ENCODE results near the gene N4BP2L2. TPM values are rescaled to one million over a fixed set of nuclear protein-coding genes. Genes with fewer than 3 reads are reported as not detected.

Gene N4BP2L2
- total and polyA plus RNA-seq, 4 donors, result 14.9 to 116 (median 76.7) TPM

DNA sequence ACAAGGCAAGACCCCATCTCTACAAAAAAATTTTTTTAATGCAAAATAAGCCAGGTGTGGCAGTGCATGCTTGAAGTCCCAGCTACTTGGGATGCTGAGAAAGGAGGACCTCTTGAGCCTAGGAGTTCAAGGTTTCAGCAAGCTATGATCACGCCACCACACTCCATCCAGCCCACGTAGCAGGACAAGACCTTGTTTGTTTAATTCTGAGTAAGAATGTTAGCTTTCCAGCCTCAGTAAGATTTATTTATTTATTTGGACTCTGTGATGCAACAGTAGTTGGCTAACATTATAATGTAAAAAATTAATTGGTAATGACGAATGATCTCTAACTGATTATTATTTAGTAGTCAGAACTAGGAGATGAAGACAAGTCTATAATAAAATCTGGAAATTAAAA lies 23.3 kb downstream of the N4BP2L2 start (continued):
- TF ChIP-seq, protein P1, sequence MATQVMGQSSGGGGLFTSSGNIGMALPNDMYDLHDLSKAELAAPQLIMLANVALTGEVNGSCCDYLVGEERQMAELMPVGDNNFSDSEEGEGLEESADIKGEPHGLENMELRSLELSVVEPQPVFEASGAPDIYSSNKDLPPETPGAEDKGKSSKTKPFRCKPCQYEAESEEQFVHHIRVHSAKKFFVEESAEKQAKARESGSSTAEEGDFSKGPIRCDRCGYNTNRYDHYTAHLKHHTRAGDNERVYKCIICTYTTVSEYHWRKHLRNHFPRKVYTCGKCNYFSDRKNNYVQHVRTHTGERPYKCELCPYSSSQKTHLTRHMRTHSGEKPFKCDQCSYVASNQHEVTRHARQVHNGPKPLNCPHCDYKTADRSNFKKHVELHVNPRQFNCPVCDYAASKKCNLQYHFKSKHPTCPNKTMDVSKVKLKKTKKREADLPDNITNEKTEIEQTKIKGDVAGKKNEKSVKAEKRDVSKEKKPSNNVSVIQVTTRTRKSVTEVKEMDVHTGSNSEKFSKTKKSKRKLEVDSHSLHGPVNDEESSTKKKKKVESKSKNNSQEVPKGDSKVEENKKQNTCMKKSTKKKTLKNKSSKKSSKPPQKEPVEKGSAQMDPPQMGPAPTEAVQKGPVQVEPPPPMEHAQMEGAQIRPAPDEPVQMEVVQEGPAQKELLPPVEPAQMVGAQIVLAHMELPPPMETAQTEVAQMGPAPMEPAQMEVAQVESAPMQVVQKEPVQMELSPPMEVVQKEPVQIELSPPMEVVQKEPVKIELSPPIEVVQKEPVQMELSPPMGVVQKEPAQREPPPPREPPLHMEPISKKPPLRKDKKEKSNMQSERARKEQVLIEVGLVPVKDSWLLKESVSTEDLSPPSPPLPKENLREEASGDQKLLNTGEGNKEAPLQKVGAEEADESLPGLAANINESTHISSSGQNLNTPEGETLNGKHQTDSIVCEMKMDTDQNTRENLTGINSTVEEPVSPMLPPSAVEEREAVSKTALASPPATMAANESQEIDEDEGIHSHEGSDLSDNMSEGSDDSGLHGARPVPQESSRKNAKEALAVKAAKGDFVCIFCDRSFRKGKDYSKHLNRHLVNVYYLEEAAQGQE (IDR thresholded peaks at IDR 0.05), result no peak
- TF ChIP-seq RXRA (IDR thresholded peaks at IDR 0.05) (peak in 1 of 2 donors; percentile 74), FOXA1 (IDR thresholded peaks at IDR 0.05) (peak; percentile 35), HNF4A (conservative IDR thresholded peaks at IDR 0.05) (peak; percentile 56 to 75), JUND (IDR thresholded peaks at IDR 0.05) (peak in 1 of 2 donors; percentile 60), SP1 (IDR thresholded peaks at IDR 0.05) (no peak)

DNA sequence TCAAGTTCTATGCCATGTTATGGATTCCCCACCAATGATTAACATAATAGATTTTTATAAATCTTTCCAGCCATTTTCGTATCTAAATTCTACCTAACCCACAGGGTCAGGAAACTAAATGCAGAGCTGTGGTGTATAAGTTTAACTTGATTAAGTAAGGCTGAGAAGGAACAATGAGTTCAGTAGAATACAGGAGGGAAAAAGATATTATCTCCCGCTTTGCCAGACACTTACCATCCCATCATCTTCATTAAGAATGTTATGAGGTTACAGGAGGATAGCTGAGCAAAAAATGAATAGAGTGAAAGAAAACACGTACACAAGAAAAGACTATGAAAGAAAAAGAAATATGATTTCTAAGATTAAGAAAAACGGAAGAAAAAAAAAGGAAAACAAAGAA lies 27.1 kb downstream of the N4BP2L2 start:
- no peak overlapping the region for H3K27ac ChIP-seq (ENCODE audit: low read depth in 1 of 2, low read length in 2 of 2)
- TF ChIP-seq NR2F2 (IDR thresholded peaks at IDR 0.05) (no peak), FOXA1 (IDR thresholded peaks at IDR 0.05) (no peak), GABPA (IDR thresholded peaks at IDR 0.05 in 1 of 2, conservative IDR thresholded peaks at IDR 0.05 in 1 of 2) (no peak), TAF1 (conservative IDR thresholded peaks at IDR 0.05) (no peak), JUND (IDR thresholded peaks at IDR 0.05) (no peak), HNF4G (IDR thresholded peaks at IDR 0.05) (no peak), EGR1 (IDR thresholded peaks at IDR 0.05; ENCODE audit: low read depth in 2 of 2) (no peak), RXRA (IDR thresholded peaks at IDR 0.05) (no peak), HNF4A (conservative IDR thresholded peaks at IDR 0.05) (no peak), FOXA2 (IDR thresholded peaks at IDR 0.05) (no peak), YY1 (IDR thresholded peaks at IDR 0.05) (no peak)
- TF ChIP-seq, protein P2, sequence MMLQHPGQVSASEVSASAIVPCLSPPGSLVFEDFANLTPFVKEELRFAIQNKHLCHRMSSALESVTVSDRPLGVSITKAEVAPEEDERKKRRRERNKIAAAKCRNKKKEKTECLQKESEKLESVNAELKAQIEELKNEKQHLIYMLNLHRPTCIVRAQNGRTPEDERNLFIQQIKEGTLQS (IDR thresholded peaks at IDR 0.05), result no peak
- TF ChIP-seq, protein P3, sequence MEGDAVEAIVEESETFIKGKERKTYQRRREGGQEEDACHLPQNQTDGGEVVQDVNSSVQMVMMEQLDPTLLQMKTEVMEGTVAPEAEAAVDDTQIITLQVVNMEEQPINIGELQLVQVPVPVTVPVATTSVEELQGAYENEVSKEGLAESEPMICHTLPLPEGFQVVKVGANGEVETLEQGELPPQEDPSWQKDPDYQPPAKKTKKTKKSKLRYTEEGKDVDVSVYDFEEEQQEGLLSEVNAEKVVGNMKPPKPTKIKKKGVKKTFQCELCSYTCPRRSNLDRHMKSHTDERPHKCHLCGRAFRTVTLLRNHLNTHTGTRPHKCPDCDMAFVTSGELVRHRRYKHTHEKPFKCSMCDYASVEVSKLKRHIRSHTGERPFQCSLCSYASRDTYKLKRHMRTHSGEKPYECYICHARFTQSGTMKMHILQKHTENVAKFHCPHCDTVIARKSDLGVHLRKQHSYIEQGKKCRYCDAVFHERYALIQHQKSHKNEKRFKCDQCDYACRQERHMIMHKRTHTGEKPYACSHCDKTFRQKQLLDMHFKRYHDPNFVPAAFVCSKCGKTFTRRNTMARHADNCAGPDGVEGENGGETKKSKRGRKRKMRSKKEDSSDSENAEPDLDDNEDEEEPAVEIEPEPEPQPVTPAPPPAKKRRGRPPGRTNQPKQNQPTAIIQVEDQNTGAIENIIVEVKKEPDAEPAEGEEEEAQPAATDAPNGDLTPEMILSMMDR (IDR thresholded peaks at IDR 0.05; ENCODE audit: low read depth, low read length, missing input control), result no peak
- TF ChIP-seq, protein P4, sequence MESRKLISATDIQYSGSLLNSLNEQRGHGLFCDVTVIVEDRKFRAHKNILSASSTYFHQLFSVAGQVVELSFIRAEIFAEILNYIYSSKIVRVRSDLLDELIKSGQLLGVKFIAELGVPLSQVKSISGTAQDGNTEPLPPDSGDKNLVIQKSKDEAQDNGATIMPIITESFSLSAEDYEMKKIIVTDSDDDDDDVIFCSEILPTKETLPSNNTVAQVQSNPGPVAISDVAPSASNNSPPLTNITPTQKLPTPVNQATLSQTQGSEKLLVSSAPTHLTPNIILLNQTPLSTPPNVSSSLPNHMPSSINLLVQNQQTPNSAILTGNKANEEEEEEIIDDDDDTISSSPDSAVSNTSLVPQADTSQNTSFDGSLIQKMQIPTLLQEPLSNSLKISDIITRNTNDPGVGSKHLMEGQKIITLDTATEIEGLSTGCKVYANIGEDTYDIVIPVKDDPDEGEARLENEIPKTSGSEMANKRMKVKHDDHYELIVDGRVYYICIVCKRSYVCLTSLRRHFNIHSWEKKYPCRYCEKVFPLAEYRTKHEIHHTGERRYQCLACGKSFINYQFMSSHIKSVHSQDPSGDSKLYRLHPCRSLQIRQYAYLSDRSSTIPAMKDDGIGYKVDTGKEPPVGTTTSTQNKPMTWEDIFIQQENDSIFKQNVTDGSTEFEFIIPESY (IDR thresholded peaks at IDR 0.05), result no peak
- TF ChIP-seq, protein P1 (IDR thresholded peaks at IDR 0.05), result no peak
- no peak overlapping the region for H3K4me3 ChIP-seq (ENCODE audit: low read depth in 1 of 3, low read length in 3 of 3)
- no peaks in the 10 kb centered on the region for H3K27me3 ChIP-seq (ENCODE audit: control insufficient read depth in 4 of 4, insufficient read depth in 4 of 4, low read length in 3 of 4)
- peaks cover 0 to 3% (median 1%) of the 10 kb centered on the region in 4 donors for H3K4me1 ChIP-seq (ENCODE audit: control insufficient read depth in 4 of 4, insufficient read depth in 4 of 4, low read length in 3 of 4)
- no peak for DNase-seq (ENCODE audit: low spot score)
- H3K9ac ChIP-seq (ENCODE audit: low read depth in 1 of 2, low read length in 2 of 2), result no peak overlapping the region
- 92% methylated on average over 4 of the region's 4 CpGs for WGBS
- no peaks in the 10 kb centered on the region for H3K9me3 ChIP-seq (ENCODE audit: control insufficient read depth in 4 of 4, low read length in 3 of 4)
- H3K36me3 ChIP-seq (ENCODE audit: control insufficient read depth in 4 of 4, insufficient read depth in 3 of 4, low read depth in 1 of 4, low read length in 3 of 4), result peaks cover 2 to 24% (median 9%) of the 10 kb centered on the region in 4 donors

All from liver (tissue), 9 donors.